Fibroblast of the aortic adventitia (primary cell): ENCODE measurements around the gene SLC17A2. TPM values are rescaled to one million over a fixed set of nuclear protein-coding genes. Genes with fewer than 3 reads are reported as not detected.

Source experiments
- DNase-seq: peaks from one replicate; pipeline ENCODE4 v3.0.0-alpha.2; 2010; ENCODE audit warnings: low read depth
- H3K4me3 ChIP-seq: 2 replicates; pipeline ENCODE4 v1.5.1; 2011; ENCODE audit warnings: low read depth, mild to moderate bottlenecking, control low read depth, low read length, moderate library complexity
- CTCF ChIP-seq: IDR thresholded peaks from 2 replicates; pipeline ENCODE4 v1.5.1; 2011; ENCODE audit warnings: mild to moderate bottlenecking, low read length, control low read depth, inconsistent platforms; ENCODE audit not compliant: insufficient read depth
- total RNA-seq: library from RNA; depleted of rRNA; stranded (reverse); fragments of >200 nt; gene quantifications from 2 replicates; pipeline ENCODE4 v1.2.3, GENCODE V29; 2012; ENCODE audit warnings: low replicate concordance

SLC17A2 gene
- total RNA-seq, 1 donor: 0.09 TPM

GRCh38 chr6:25868436-25869183 is 61.9 kb downstream of the SLC17A2 start:
- H3K4me3 ChIP-seq: no peak overlapping the region
- no peak for DNase-seq
- no peak for TF ChIP-seq CTCF

GRCh38 chr6:25866011-25866410 is 64.5 kb downstream of the SLC17A2 start:
- no peak for DNase-seq
- no peak for TF ChIP-seq CTCF

GRCh38 chr6:25863360-25863759 is 67.1 kb downstream of the SLC17A2 start:
- DNase-seq: no peak
- no peak overlapping the region for H3K4me3 ChIP-seq
- TF ChIP-seq CTCF: no peak

More at GRCh38 chr6:25866011-25866410, 64.5 kb downstream of the SLC17A2 start:
- no peak overlapping the region for H3K4me3 ChIP-seq

Other genes with a start within 250 kb of the SLC17A2 start
- gene SLC17A4, start 175.9 kb downstream of the SLC17A2 start, total RNA-seq: not detected in 2 replicates
- gene SLC17A1, start 98.6 kb downstream of the SLC17A2 start, total RNA-seq: not detected in 2 replicates
- 1.1 TPM in 1 of 2 replicates, not detected in the other for gene SLC17A3, start 56.4 kb downstream of the SLC17A2 start, total RNA-seq
- gene TRIM38, start 32.1 kb upstream of the SLC17A2 start, total RNA-seq: 12.0 and 35.3 TPM in 2 replicates
- 7.4 and 9.0 TPM in 2 replicates for gene HFE, start 156.7 kb upstream of the SLC17A2 start, total RNA-seq